ENCODE measurements around the gene PDP2. TPM values are rescaled to one million over a fixed set of nuclear protein-coding genes. Genes with fewer than 3 reads are reported as not detected.

PDP2 gene
- total and polyA plus RNA-seq, 12 donors = 1.3 to 27.8 (median 13.0) TPM

- WGBS, 4 donors = 87 to 94% (median 91%) methylated on average over 7 to 9 of the region's 9 CpGs
- intact Hi-C loops (cut with DNase I) = no loop called here
- DNase-seq = no peak
- TF ChIP-seq POLR2A (IDR thresholded peaks at IDR 0.05) (no peak), CTCF (IDR thresholded peaks at IDR 0.05) (no peak)
- H3K4me1 ChIP-seq (replicated peaks in 1 of 2) = peaks cover 0 to 1% of the 10 kb centered on the region in 2 donors
- H3K36me3 ChIP-seq (replicated peaks in 1 of 2) = no peaks in the 10 kb centered on the region
- H3K27ac ChIP-seq = no peak overlapping the region
- no peaks in the 10 kb centered on the region for H3K9me3 ChIP-seq (replicated peaks in 1 of 3)
- H3K4me3 ChIP-seq = no peak overlapping the region
- no peaks in the 10 kb centered on the region for H3K27me3 ChIP-seq
Measured at GRCh38 chr16:66917741-66918140, 37.4 kb downstream of the PDP2 start.

GRCh38 chr16:66918355-66918754 is 38.0 kb downstream of the PDP2 start:
- H3K27ac ChIP-seq = no peak overlapping the region
- TF ChIP-seq CTCF (IDR thresholded peaks at IDR 0.05) (no peak), POLR2A (IDR thresholded peaks at IDR 0.05) (no peak)
- no peaks in the 10 kb centered on the region for H3K27me3 ChIP-seq
- intact Hi-C loops (cut with DNase I) = no loop called here
- H3K4me3 ChIP-seq = no peak overlapping the region
- no peak for DNase-seq
- peaks cover 4 to 6% of the 10 kb centered on the region in 2 donors for H3K4me1 ChIP-seq (replicated peaks in 1 of 2)
- WGBS, 4 donors = 88 to 93% (median 91%) methylated on average over 6 of the region's 6 CpGs
- H3K9me3 ChIP-seq (replicated peaks in 1 of 3) = no peaks in the 10 kb centered on the region
- H3K36me3 ChIP-seq (replicated peaks in 1 of 2) = no peaks in the 10 kb centered on the region

- Histone ChIP-seq H3K27me3 (no peaks in the 10 kb centered on the region), H3K36me3 (replicated peaks in 1 of 2) (no peaks in the 10 kb centered on the region), H3K4me1 (replicated peaks in 1 of 2) (peaks cover 4 to 6% of the 10 kb centered on the region in 2 donors), H3K4me3 (no peak within 1 kb of the TSS), H3K27ac (no peak within 1 kb of the TSS), H3K9me3 (replicated peaks in 1 of 3) (no peaks in the 10 kb centered on the region)
- intact Hi-C loops (cut with DNase I) = no loop called here
- WGBS, 4 donors = 64 to 78% (median 75%) methylated on average over 5 to 7 of the region's 7 CpGs
- no peak for DNase-seq
- TF ChIP-seq POLR2A (IDR thresholded peaks at IDR 0.05) (no peak), CTCF (IDR thresholded peaks at IDR 0.05) (no peak)
Measured at GRCh38 chr16:66918803-66919568, 38.7 kb downstream of the PDP2 start, which contains the start of gene CDH16. TSS of gene CDH16 (minus strand) at chr16:66918885. CDS start at chr16:66918065, 820 bp downstream.

- Histone ChIP-seq H3K27ac (no peak overlapping the region), H3K4me3 (no peak overlapping the region)
Measured at GRCh38 chr16:66919569-66920298, 39.4 kb downstream of the PDP2 start.

More at GRCh38 chr16:66919569-66920298, 39.4 kb downstream of the PDP2 start:
- TF ChIP-seq CTCF (IDR thresholded peaks at IDR 0.05) = no peak
- TF ChIP-seq POLR2A (IDR thresholded peaks at IDR 0.05) = no peak
- DNase-seq = no peak
- Histone ChIP-seq H3K27me3 (no peaks in the 10 kb centered on the region), H3K9me3 (replicated peaks in 1 of 3) (no peaks in the 10 kb centered on the region), H3K36me3 (replicated peaks in 1 of 2) (no peaks in the 10 kb centered on the region), H3K4me1 (replicated peaks in 1 of 2) (peaks cover 4 to 6% of the 10 kb centered on the region in 2 donors)
- WGBS, 4 donors = 46 to 62% (median 58%) methylated on average over 4 to 5 of the region's 5 CpGs
- intact Hi-C loops (cut with DNase I) = no loop called here

Measured in adrenal gland (tissue), 12 donors.